ENCODE results near the gene ACAP3.

DNA sequence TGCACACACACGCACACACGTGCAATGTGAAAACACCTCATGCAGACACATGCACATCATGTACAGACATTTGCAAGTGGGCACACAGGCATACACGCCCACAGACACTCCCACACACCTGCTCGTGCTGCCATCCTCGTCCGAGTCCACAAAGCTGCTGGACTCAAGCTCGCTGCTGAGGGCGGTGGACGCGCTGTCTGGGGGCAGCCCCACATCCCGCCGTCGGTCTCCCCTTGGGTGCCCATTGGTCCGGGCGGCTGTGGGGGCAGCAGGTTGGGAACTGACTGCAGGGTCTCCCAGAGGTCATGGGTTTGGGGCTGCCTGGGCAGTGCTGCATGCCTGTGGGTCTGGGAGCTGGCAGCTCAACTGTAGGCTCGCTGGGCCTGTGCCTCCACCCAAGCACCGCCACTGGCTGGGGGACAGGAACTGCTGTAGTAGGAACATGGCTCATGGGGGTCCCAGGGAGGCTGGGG, 33.9 kb upstream of the ACAP3 start:
- TF ChIP-seq RAD21 (IDR thresholded peaks at IDR 0.05; ENCODE audit: low read depth) (no peak), CEBPB (IDR thresholded peaks at IDR 0.05) (no peak), EP300 (IDR thresholded peaks at IDR 0.05; ENCODE audit: borderline replicate concordance) (no peak), CREB1 (IDR thresholded peaks at IDR 0.05; ENCODE audit: low read depth) (no peak), TCF12 (IDR thresholded peaks at IDR 0.05; ENCODE audit: low read depth) (no peak), FOXM1 (IDR thresholded peaks at IDR 0.05; ENCODE audit: borderline replicate concordance, low read depth) (no peak), TEAD4 (IDR thresholded peaks at IDR 0.05) (no peak), ZBTB7A (IDR thresholded peaks at IDR 0.05; ENCODE audit: low read depth) (no peak)
- TF ChIP-seq, protein P1, sequence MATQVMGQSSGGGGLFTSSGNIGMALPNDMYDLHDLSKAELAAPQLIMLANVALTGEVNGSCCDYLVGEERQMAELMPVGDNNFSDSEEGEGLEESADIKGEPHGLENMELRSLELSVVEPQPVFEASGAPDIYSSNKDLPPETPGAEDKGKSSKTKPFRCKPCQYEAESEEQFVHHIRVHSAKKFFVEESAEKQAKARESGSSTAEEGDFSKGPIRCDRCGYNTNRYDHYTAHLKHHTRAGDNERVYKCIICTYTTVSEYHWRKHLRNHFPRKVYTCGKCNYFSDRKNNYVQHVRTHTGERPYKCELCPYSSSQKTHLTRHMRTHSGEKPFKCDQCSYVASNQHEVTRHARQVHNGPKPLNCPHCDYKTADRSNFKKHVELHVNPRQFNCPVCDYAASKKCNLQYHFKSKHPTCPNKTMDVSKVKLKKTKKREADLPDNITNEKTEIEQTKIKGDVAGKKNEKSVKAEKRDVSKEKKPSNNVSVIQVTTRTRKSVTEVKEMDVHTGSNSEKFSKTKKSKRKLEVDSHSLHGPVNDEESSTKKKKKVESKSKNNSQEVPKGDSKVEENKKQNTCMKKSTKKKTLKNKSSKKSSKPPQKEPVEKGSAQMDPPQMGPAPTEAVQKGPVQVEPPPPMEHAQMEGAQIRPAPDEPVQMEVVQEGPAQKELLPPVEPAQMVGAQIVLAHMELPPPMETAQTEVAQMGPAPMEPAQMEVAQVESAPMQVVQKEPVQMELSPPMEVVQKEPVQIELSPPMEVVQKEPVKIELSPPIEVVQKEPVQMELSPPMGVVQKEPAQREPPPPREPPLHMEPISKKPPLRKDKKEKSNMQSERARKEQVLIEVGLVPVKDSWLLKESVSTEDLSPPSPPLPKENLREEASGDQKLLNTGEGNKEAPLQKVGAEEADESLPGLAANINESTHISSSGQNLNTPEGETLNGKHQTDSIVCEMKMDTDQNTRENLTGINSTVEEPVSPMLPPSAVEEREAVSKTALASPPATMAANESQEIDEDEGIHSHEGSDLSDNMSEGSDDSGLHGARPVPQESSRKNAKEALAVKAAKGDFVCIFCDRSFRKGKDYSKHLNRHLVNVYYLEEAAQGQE (IDR thresholded peaks at IDR 0.05; ENCODE audit: low read depth) = no peak

Measured in Ishikawa (cell line).